Measurements from ENCODE around the gene C5orf58. TPM values are rescaled to one million over a fixed set of nuclear protein-coding genes. Genes with fewer than 3 reads are reported as not detected.

C5orf58 gene
- total and polyA plus RNA-seq, 11 donors = not detected

DNA sequence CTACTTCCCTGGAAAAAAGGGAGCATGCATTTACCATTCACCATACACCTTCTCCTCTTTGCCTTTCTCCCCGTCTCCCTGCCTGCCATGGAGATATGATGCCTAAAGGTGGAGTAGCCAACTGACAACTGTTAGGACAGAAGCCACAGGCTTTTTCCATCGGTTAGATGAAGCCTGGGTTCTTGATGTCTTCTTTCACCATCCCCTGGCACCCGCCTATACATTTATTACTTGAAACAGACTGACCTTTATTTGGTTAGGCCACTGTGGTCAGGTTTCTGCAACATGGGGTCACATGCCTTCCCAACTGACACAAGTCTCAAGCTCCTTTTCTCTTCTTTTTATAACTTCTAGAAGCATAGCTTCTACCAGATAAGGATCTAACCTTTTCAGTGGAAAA is 57.7 kb downstream of the C5orf58 start:
- peaks cover 0 to under 1% (median 0%) of the 10 kb centered on the region in 12 donors for H3K9me3 ChIP-seq
- H3K27me3 ChIP-seq = no peaks in the 10 kb centered on the region
- H3K4me1 ChIP-seq = peaks cover 0 to 96% (median 10%) of the 10 kb centered on the region in 12 donors
- intact Hi-C loops (cut with DNase I) = no loop called here
- DNase-seq = no peak
- peak overlapping the region in 1 of 12 donors; percentile 16 for H3K4me3 ChIP-seq
- H3K36me3 ChIP-seq = peaks cover 0 to 89% (median 0%) of the 10 kb centered on the region in 9 donors
- ATAC-seq = no peak
- peak overlapping the region in 6 of 12 donors; percentile 4 to 87 (median 52) for H3K27ac ChIP-seq
- whole genome bisulfite sequencing, 4 donors = 87 to 94% (median 89%) methylated on average over 3 of the region's 3 CpGs
- TF ChIP-seq POLR2A (IDR thresholded peaks at IDR 0.05) (no peak), CTCF (IDR thresholded peaks at IDR 0.05) (no peak)

DNA sequence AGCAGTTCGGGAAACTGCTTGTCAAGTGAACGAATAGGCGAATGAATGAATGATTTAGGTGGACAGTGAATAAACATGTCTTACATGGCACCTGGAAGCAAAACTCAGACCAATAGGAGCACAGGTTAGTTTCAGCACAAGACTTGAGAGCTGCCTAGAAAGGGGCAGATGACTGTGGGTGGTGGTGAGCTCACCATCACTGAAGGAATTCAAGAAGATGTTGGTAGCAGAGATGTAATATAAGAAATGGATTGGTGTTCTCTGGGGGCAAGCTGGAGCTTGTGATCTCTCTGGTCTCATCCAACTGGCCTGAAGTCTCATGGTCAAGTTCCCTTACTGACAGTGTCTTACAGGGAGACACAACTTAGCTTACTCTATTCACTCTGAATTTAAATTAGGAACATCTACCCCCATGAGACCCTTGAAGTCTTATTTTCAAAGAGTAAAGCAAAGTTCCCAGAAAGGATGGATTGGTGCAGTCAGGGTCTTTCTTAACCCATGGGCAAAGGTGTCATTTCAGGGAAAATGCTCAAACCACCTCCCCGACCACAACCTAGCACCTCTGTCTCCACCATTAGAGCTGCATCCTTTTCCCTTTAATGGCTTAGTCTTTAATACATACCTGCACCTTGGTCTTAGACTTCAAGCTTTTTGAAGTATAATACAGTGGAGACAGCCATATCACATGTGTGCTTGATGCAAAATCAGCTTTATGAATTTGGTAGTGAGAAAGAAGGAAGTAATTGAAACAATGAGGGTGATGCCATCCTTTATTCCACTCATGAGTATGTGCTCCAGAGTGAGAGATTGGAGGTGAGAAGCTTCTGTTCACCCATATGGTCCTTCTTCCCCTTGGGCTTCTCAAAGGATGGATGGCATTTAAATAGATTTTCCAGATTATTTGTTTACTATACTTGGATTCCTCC is 59.7 kb downstream of the C5orf58 start:
- no peaks in the 10 kb centered on the region for H3K9me3 ChIP-seq
- no peaks in the 10 kb centered on the region for H3K27me3 ChIP-seq
- 95 to 97% (median 96%) methylated on average over 4 of the region's 4 CpGs for WGBS, 4 donors
- peak overlapping the region in 1 of 12 donors; percentile 99 for H3K27ac ChIP-seq
- peaks cover 0 to 70% (median 0%) of the 10 kb centered on the region in 9 donors for H3K36me3 ChIP-seq
- TF ChIP-seq CTCF (IDR thresholded peaks at IDR 0.05) (no peak), POLR2A (IDR thresholded peaks at IDR 0.05) (no peak)
- ATAC-seq = no peak
- H3K4me3 ChIP-seq = peak overlapping the region in 1 of 12 donors; percentile 80
- peaks cover 0 to 77% (median 8%) of the 10 kb centered on the region in 12 donors for H3K4me1 ChIP-seq
- DNase-seq = no peak
- intact Hi-C loops (cut with DNase I) = no loop called here

GRCh38 chr5:170293273-170293672 is 60.5 kb downstream of the C5orf58 start:
- Histone ChIP-seq H3K36me3 (peaks cover 0 to 64% (median 0%) of the 10 kb centered on the region in 9 donors), H3K27me3 (no peaks in the 10 kb centered on the region), H3K4me3 (peak overlapping the region in 2 of 12 donors; percentile 26 to 80), H3K27ac (peak overlapping the region in 1 of 12 donors; percentile 99), H3K4me1 (peaks cover 0 to 74% (median 7%) of the 10 kb centered on the region in 12 donors), H3K9me3 (no peaks in the 10 kb centered on the region)
- intact Hi-C loops (cut with DNase I) = no loop called here
- DNase-seq (peak; percentile 48 to 78 (median 64)), ATAC-seq (peak in 3 of 4 donors; percentile 22 to 68 (median 58))
- no peak for TF ChIP-seq POLR2A (IDR thresholded peaks at IDR 0.05)
- TF ChIP-seq CTCF (IDR thresholded peaks at IDR 0.05) = no peak
- 79 to 88% (median 87%) methylated on average over 6 of the region's 6 CpGs for WGBS, 4 donors

- H3K27me3 ChIP-seq = no peaks in the 10 kb centered on the region
- H3K9me3 ChIP-seq = no peaks in the 10 kb centered on the region
- ATAC-seq (no peak), DNase-seq (no peak)
- peak overlapping the region in 1 of 12 donors; percentile 99 for H3K27ac ChIP-seq
- H3K4me3 ChIP-seq = peak overlapping the region in 3 of 12 donors; percentile 58 to 80 (median 78)
- intact Hi-C loops (cut with DNase I) = no loop called here
- H3K36me3 ChIP-seq = peaks cover 0 to 56% (median 0%) of the 10 kb centered on the region in 9 donors
- 90 to 99% (median 95%) methylated on average over 3 of the region's 3 CpGs for WGBS, 4 donors
- H3K4me1 ChIP-seq = peaks cover 0 to 72% (median 4%) of the 10 kb centered on the region in 12 donors
- no peak for TF ChIP-seq POLR2A (IDR thresholded peaks at IDR 0.05)
- TF ChIP-seq CTCF (IDR thresholded peaks at IDR 0.05) = no peak
Measured at GRCh38 chr5:170294057-170294456, 61.3 kb downstream of the C5orf58 start.

Measured in heart left ventricle (tissue), 16 donors.